ENCODE data around the gene RNF213. TPM values are rescaled to one million over a fixed set of nuclear protein-coding genes. Genes with fewer than 3 reads are reported as not detected.

Gene RNF213
- total RNA-seq, 2 donors from 2014 or later = 98.8 to 136 TPM

GRCh38 chr17:80393241-80393890 lies 132.7 kb downstream of the RNF213 start:
- Histone ChIP-seq H3K4me3 (ENCODE audit: low read length) (no peak overlapping the region), H3K27me3 (ENCODE audit: control insufficient read depth, insufficient read depth, low read length, poor library complexity, severe bottlenecking) (no peaks in the 10 kb centered on the region), H3K9me3 (ENCODE audit: control insufficient read depth, low read length) (no peaks in the 10 kb centered on the region), H3K9ac (ENCODE audit: extremely low read depth, low read length, poor library complexity, severe bottlenecking) (no peak overlapping the region), H3K27ac (ENCODE audit: low read depth, low read length) (no peak overlapping the region), H3K4me1 (ENCODE audit: control insufficient read depth, insufficient read depth, low read length) (peaks cover 24% of the 10 kb centered on the region), H3K36me3 (ENCODE audit: control insufficient read depth, insufficient read depth, low read length) (peaks cover 49% of the 10 kb centered on the region)
- Mint-ChIP-seq H3K36me3 (ENCODE audit: low read depth) (peaks cover 43% of the 10 kb centered on the region), H3K4me1 (peaks cover 46% of the 10 kb centered on the region), H3K9me3 (no peaks in the 10 kb centered on the region), H3K27ac (no peak overlapping the region), H3K4me3 (no peak overlapping the region), H3K27me3 (ENCODE audit: insufficient read depth) (no peaks in the 10 kb centered on the region)
- WGBS, 2 experiments (ENCODE audit: insufficient coverage in 1 of 2, insufficient read length in 1 of 2) = 91 to 94% methylated on average over 14 to 15 of the region's 15 CpGs
- no peak for DNase-seq
- no peak for TF ChIP-seq CTCF (conservative IDR thresholded peaks at IDR 0.05)

- H3K9me3 Mint-ChIP-seq = no peaks in the 10 kb centered on the region
- H3K27me3 Mint-ChIP-seq (ENCODE audit: insufficient read depth) = no peaks in the 10 kb centered on the region
- no peaks in the 10 kb centered on the region for H3K9me3 ChIP-seq (ENCODE audit: control insufficient read depth, low read length)
- H3K4me3 ChIP-seq (ENCODE audit: low read length) = no peak overlapping the region
- peaks cover 52% of the 10 kb centered on the region for H3K4me1 Mint-ChIP-seq
- peaks cover 24% of the 10 kb centered on the region for H3K4me1 ChIP-seq (ENCODE audit: control insufficient read depth, insufficient read depth, low read length)
- no peak overlapping the region for H3K4me3 Mint-ChIP-seq
- TF ChIP-seq CTCF (conservative IDR thresholded peaks at IDR 0.05) = no peak
- no peak overlapping the region for H3K9ac ChIP-seq (ENCODE audit: extremely low read depth, low read length, poor library complexity, severe bottlenecking)
- WGBS, 2 experiments (ENCODE audit: insufficient coverage in 1 of 2, insufficient read length in 1 of 2) = 95 to 96% methylated on average over 4 of the region's 4 CpGs
- H3K36me3 ChIP-seq (ENCODE audit: control insufficient read depth, insufficient read depth, low read length) = peaks cover 43% of the 10 kb centered on the region
- no peak overlapping the region for H3K27ac ChIP-seq (ENCODE audit: low read depth, low read length)
- H3K27ac Mint-ChIP-seq = peak overlapping the region; percentile 48
- peaks cover 37% of the 10 kb centered on the region for H3K36me3 Mint-ChIP-seq (ENCODE audit: low read depth)
- H3K27me3 ChIP-seq (ENCODE audit: control insufficient read depth, insufficient read depth, low read length, poor library complexity, severe bottlenecking) = no peaks in the 10 kb centered on the region
- no peak for DNase-seq
Measured at GRCh38 chr17:80393961-80394360, 133.3 kb downstream of the RNF213 start.

GRCh38 chr17:80394629-80395216 lies 134.1 kb downstream of the RNF213 start:
- H3K4me3 ChIP-seq (ENCODE audit: low read length) = no peak overlapping the region
- H3K27me3 ChIP-seq (ENCODE audit: control insufficient read depth, insufficient read depth, low read length, poor library complexity, severe bottlenecking) = no peaks in the 10 kb centered on the region
- 69 to 83% methylated on average over 10 to 11 of the region's 11 CpGs for WGBS, 2 experiments (ENCODE audit: insufficient coverage in 1 of 2, insufficient read length in 1 of 2)
- Mint-ChIP-seq H3K4me1 (peaks cover 58% of the 10 kb centered on the region), H3K27me3 (ENCODE audit: insufficient read depth) (no peaks in the 10 kb centered on the region), H3K27ac (peak overlapping the region; percentile 38), H3K9me3 (no peaks in the 10 kb centered on the region), H3K36me3 (ENCODE audit: low read depth) (peaks cover 31% of the 10 kb centered on the region), H3K4me3 (peak overlapping the region; percentile 5)
- no peaks in the 10 kb centered on the region for H3K9me3 ChIP-seq (ENCODE audit: control insufficient read depth, low read length)
- DNase-seq = peak; percentile 90
- H3K9ac ChIP-seq (ENCODE audit: extremely low read depth, low read length, poor library complexity, severe bottlenecking) = no peak overlapping the region
- no peak overlapping the region for H3K27ac ChIP-seq (ENCODE audit: low read depth, low read length)
- H3K4me1 ChIP-seq (ENCODE audit: control insufficient read depth, insufficient read depth, low read length) = peaks cover 24% of the 10 kb centered on the region
- no peak for TF ChIP-seq CTCF (conservative IDR thresholded peaks at IDR 0.05)
- peaks cover 37% of the 10 kb centered on the region for H3K36me3 ChIP-seq (ENCODE audit: control insufficient read depth, insufficient read depth, low read length)
